GM12878 (cell line): Measurements from ENCODE around the gene PAQR8.

Source experiments
- GABPA ChIP-seq: IDR thresholded peaks from 2 replicates; pipeline ENCODE4 v1.6.1; 2014; ENCODE audit warnings: antibody characterized with exemption, low read depth, mild to moderate bottlenecking, inconsistent platforms
- POLR2A ChIP-seq: IDR thresholded peaks from 2 replicates; pipeline ENCODE4 v1.6.1; 2011; ENCODE audit warnings: low read depth, mild to moderate bottlenecking, low read length
- POLR2AphosphoS5 ChIP-seq: IDR thresholded peaks from 2 replicates; pipeline ENCODE4 v1.6.1; 2011; ENCODE audit warnings: mild to moderate bottlenecking, low read length, inconsistent platforms
- RAD21 ChIP-seq: IDR thresholded peaks from 2 replicates; pipeline ENCODE4 v1.6.1; 2011; ENCODE audit warnings: mild to moderate bottlenecking, low read depth, low read length, moderate library complexity; ENCODE audit not compliant: insufficient read depth
- RCOR1 ChIP-seq: conservative IDR thresholded peaks from 2 replicates; pipeline ENCODE4 v1.6.1; 2012; ENCODE audit warnings: low read depth, low read length, improper control_type of control experiment
- SUPT20H ChIP-seq: IDR thresholded peaks from 2 replicates; pipeline ENCODE4 v1.6.1; 2011; ENCODE audit warnings: low read depth, mild to moderate bottlenecking, low read length, moderate library complexity, borderline replicate concordance; ENCODE audit not compliant: control insufficient read depth
- ZNF207 ChIP-seq: fragments of 450-650 bp; IDR thresholded peaks from 2 replicates; pipeline ENCODE4 v1.6.1; 2014; ENCODE audit warnings: antibody characterized with exemption, mild to moderate bottlenecking, borderline replicate concordance
- TF ChIP-seq, protein P1 (sequence below), 3 experiments: IDR thresholded peaks in 2 of 3; conservative IDR thresholded peaks in 1 of 3; 2 replicates each; pipeline ENCODE4 v1.5.1; 2011; ENCODE audit warnings: low read depth in 3 of 3, low read length in 3 of 3, mild to moderate bottlenecking in 3 of 3, control low read depth in 2 of 3, moderate library complexity in 2 of 3, inconsistent platforms in 1 of 3, mixed read lengths in 1 of 3; ENCODE audit not compliant: control insufficient read depth in 2 of 3, insufficient read depth in 1 of 3; ENCODE audit errors: extremely low read depth in 1 of 3
- TF ChIP-seq, protein P2 (sequence below): fragments of 450-650 bp; IDR thresholded peaks from 2 replicates; pipeline ENCODE4 v1.6.1; 2016; ENCODE audit warnings: mild to moderate bottlenecking

DNA sequence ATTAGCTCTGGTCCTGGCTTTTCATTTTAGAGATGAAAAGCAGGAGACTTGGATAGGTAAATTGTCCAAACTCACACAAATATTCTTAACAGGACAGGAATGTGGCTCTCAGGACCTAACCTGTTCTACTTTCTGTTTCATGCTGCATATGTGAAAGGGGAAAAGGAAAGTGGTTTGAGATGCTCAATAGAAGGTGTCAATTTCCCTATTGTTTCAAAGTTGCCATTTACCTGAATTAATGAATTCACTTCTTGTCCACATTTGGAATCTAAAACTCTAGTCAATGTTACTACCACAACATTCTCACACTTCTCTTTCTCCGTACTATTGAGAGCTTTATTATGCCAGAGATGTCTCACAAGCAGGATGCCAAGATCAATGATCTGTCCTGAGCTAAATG is 53.4 kb downstream of the PAQR8 start:
- TF ChIP-seq, protein P1, sequence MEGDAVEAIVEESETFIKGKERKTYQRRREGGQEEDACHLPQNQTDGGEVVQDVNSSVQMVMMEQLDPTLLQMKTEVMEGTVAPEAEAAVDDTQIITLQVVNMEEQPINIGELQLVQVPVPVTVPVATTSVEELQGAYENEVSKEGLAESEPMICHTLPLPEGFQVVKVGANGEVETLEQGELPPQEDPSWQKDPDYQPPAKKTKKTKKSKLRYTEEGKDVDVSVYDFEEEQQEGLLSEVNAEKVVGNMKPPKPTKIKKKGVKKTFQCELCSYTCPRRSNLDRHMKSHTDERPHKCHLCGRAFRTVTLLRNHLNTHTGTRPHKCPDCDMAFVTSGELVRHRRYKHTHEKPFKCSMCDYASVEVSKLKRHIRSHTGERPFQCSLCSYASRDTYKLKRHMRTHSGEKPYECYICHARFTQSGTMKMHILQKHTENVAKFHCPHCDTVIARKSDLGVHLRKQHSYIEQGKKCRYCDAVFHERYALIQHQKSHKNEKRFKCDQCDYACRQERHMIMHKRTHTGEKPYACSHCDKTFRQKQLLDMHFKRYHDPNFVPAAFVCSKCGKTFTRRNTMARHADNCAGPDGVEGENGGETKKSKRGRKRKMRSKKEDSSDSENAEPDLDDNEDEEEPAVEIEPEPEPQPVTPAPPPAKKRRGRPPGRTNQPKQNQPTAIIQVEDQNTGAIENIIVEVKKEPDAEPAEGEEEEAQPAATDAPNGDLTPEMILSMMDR (IDR thresholded peaks at IDR 0.05 in 2 of 3, conservative IDR thresholded peaks at IDR 0.05 in 1 of 3; ENCODE audit: control insufficient read depth in 2 of 3, extremely low read depth in 1 of 3, insufficient read depth in 1 of 3, low read depth in 3 of 3, low read length in 3 of 3) = no peak
- TF ChIP-seq ZNF207 = no peak
- TF ChIP-seq POLR2AphosphoS5 = no peak
- no peak for TF ChIP-seq RAD21
- TF ChIP-seq SUPT20H = no peak
- TF ChIP-seq POLR2A = no peak
- TF ChIP-seq RCOR1 = no peak
- TF ChIP-seq GABPA = no peak
- TF ChIP-seq, protein P2, sequence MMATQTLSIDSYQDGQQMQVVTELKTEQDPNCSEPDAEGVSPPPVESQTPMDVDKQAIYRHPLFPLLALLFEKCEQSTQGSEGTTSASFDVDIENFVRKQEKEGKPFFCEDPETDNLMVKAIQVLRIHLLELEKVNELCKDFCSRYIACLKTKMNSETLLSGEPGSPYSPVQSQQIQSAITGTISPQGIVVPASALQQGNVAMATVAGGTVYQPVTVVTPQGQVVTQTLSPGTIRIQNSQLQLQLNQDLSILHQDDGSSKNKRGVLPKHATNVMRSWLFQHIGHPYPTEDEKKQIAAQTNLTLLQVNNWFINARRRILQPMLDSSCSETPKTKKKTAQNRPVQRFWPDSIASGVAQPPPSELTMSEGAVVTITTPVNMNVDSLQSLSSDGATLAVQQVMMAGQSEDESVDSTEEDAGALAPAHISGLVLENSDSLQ = no peak; the same call in 1 of the 2 replicates
